GM19043 (cell line): ENCODE data around the gene CRYBG1.
A peak's percentile ranks its signal among the peaks of the same experiment; 100 is the strongest.

ENCODE experiments used
- ATAC-seq: cut with Tn5 transposase; IDR thresholded peaks from one replicate; pipeline ENCODE4 v1.9.1; 2021; ENCODE audit warnings: low read depth; ENCODE audit not compliant: unreplicated experiment

Gene CRYBG1

DNA sequence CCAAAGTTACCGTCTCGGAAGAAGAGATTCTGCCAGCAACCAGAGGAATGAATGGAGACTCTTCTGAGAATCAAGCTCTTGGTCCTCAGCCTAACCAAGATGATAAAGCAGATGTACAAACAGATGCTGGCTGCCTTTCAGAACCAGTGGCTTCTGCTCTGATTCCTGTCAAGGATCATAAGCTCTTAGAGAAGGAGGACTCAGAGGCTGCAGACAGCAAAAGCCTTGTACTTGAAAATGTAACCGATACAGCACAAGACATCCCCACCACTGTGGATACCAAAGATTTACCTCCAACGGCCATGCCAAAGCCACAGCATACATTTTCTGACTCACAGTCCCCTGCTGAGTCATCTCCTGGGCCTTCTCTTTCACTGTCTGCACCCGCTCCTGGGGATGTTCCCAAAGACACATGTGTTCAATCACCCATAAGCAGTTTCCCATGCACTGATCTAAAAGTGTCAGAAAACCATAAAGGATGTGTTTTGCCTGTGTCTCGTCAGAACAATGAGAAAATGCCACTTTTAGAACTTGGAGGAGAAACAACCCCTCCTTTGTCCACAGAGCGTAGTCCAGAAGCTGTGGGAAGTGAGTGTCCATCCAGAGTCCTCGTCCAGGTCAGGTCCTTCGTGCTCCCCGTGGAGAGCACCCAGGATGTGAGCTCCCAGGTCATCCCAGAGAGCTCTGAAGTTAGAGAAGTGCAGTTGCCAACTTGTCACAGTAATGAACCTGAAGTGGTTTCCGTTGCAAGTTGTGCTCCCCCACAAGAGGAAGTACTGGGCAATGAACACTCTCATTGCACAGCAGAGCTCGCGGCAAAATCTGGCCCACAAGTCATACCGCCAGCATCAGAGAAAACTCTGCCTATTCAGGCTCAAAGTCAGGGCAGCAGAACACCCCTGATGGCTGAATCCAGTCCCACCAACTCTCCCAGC lies 159.2 kb downstream of the CRYBG1 start:
- peak; percentile 50 for ATAC-seq

DNA sequence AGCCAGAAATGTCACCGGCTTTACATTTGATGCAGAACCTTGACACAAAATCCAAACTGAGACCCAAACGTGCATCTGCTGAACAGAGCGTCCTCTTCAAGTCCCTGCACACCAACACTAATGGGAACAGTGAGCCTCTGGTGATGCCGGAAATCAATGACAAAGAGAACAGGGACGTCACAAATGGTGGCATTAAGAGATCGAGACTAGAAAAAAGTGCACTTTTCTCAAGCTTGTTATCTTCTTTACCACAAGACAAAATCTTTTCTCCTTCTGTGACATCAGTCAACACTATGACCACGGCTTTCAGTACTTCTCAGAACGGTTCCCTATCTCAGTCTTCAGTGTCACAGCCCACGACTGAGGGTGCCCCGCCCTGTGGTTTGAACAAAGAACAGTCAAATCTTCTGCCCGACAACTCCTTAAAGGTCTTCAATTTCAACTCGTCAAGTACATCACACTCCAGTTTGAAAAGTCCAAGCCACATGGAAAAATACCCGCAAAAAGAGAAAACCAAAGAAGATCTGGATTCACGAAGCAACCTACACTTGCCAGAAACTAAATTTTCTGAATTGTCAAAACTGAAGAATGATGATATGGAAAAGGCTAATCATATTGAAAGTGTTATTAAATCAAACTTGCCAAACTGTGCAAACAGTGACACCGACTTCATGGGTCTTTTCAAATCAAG lies 160.3 kb downstream of the CRYBG1 start:
- peak; percentile 53 for ATAC-seq

DNA sequence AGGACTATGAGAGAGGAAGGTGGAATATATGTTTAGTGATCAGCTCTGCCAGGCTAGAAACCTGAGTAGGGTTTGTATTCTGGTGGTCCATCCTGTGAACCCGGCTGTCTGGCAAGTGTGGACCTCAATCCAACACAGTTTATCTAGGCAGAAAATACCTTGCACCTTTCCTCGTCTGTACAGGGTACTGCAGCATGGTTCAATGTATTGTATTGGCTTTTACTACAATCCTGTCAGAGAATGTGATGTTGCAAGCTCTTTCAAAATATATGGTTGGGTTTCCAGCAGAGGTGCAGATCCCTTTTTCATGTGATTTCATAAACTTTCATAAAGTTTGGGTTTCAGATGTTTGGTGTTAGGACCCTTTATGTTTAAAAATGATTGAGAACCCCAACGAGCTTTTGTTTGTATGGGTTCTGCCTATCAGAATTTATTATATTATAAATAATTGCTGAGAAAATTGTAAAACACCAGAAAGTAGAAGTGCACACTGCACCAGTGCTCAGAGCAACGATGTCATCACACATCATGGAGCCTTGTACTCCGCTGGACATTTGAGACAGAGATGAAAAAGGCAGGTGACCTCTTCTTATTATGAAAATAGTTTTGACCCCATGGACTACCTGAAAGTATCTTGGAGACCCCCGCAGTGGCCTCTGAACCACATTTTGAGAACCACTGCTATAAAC lies 162.2 kb downstream of the CRYBG1 start:
- no peak for ATAC-seq

DNA sequence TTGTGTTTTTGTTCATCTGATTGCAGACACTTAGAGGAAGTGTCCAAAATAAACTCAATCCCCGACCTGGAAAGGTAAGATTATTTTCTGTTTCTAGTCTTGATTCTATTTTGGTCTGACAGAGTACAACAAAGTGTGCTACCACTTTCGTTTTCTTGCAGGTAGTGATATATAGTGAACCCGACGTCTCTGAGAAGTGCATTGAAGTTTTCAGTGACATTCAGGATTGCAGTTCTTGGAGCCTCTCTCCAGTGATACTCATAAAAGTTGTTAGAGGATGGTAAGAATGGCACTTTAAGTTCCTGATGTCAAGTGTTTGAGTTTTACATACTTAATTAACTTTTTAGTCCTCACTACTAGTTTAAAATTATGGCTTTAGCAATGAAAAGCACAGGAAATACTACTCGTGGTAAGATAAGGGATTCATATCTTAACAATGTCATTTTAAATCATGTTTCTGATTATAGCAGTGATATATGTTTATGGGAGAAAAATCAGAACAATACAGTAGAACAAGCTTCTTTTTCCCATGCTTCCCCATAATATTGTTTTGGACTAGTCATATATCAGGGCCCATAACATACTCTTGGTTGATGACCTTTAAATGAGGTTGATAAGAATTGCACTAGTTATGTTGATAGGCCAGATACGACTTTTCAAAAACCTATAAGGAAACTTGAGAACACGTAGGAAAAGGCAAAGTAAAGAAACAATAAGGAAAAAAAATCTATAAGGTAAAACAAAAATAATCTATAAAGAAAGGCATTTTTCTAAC lies 164.8 kb downstream of the CRYBG1 start:
- peak; percentile 44 for ATAC-seq

DNA sequence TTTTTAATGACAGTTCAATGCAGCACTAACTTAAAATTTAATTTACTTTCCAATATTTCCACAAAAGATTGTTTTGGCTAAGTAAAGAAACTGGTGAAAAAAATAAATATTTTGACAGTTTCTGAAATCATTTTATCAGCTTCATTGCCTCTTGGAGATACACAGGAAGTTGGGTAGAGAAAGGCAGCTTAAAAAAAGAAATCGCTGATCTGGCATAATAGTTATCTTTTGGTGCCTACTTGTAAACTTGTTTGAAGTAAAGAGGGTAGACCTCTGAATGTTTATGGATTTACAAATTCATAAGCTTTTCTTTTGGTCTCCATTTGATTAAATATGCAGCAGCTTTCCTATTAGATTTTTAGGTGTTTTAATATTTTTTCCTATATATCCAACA lies 165.4 kb downstream of the CRYBG1 start:
- ATAC-seq: no peak

DNA sequence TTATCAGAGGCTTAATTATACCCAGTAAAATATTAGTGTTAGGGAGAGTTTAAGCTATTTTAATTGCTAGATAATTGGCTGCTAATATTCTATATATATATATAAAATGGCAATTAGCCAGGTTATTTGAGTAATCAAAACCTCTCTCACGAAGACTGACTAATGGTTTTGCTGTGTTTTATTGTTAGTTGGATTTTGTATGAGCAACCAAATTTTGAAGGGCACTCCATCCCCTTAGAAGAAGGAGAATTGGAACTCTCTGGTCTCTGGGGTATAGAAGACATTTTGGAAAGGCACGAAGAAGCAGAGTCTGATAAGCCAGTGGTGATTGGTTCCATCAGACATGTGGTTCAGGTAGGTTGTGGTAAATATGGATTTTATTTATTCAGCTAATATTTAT lies 166.6 kb downstream of the CRYBG1 start:
- ATAC-seq: no peak

DNA sequence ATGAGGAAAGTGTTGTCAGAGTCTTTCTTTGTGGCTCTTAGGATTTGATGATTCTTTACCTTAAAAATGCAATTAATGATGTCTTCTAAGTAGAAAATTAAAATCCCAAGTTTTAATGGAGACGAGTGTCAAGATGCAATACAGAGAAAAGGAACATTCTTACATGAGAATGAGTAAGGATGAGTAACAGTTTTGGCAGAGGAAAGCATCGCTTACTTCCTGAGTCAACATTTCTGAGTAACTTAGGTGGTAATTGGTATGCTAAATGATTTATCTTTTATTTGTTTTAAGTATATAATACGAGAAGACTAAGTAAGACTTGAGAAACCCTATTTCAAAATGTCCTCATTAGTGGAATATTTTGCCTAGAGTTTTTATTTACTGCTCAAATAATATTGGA lies 167.5 kb downstream of the CRYBG1 start:
- ATAC-seq: no peak

DNA sequence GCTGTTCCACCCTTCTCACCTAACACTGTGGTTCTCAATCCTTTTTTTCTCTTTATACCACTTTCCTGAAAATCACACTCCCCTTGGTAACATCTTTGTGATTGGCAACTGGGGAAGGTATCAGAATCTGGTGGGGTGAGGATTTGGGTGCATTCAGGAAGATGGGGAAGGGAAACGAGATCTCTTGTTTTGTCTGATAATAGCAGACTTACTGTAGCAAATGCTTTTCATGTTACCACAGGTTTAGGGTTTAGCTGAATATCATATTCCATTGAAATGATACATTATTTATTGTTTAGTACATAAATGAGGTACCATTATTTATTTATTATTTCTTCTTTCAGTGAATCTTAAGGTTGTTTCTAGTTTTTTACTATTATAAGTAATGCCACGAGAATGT lies 168.0 kb downstream of the CRYBG1 start:
- no peak for ATAC-seq

DNA sequence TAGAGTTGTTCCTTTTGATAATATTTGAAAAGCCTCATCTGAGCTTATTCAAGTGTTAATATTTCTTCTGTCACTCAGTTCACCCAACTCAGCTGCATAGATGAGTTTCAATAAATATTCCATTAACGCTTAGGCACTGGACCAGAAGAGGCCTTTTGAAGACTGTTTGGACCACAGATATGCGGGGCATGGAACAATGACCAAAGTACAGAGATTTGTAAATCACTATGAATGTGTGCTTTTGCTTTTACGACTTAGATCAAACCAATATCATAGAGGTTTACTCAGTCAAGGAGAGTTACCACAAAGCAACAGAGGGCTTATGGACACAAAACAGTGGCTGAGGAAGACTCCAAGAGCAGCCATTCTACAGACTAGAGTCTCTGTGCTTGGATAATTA lies 168.9 kb downstream of the CRYBG1 start:
- no peak for ATAC-seq

DNA sequence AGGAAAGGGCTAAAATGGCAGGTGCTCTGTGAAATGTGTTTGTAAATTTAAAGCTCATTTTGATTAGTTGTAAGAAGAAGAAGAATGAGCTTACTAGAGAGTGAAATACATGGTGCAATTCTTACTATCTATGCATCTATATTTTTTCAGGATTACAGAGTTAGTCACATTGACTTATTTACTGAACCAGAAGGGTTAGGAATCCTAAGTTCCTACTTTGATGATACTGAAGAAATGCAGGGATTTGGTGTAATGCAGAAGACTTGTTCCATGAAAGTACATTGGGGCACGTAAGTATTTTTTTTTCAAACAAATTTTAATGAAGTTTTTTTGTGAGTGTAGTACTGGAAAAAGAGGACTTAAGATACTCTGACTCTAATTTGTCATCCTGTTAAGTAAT lies 169.5 kb downstream of the CRYBG1 start:
- no peak for ATAC-seq

DNA sequence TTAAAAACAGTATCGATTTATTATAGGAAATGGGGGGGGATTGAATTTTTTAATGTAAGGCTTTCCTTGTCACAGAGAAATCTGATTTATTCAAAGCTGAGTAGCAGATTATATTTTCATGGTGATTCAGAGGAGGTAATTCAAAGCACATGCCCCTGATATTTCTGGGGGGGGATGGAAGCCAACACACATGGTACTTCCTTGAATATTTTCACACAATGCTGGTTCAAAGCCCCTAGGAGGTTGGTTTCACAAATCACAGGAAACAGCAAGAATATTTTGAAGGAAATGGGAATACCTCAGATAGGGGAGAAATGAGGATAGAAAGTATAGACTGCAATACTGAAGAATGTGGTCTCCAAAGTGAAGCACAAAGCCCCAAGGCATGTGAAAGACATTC lies 170.0 kb downstream of the CRYBG1 start:
- no peak for ATAC-seq

DNA sequence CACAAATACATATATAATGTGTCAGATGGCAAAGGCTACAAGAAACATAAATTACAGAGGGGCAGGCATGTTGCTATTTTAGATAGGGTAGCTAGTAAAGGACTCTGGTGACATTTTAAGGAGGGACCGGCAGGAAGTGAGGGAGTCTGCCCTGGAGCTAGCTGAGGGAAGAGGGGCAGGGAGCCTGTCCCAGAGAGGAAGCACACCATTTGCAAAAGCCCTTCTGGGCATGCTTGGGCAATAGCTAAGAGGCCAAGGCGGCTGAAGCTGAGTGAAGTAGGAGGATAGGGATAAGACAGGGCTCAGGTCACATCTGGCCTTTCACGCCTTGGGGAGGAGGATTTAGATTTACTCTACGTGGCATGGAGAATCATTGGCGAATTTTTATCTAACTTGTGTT lies 172.5 kb downstream of the CRYBG1 start:
- no peak for ATAC-seq

DNA sequence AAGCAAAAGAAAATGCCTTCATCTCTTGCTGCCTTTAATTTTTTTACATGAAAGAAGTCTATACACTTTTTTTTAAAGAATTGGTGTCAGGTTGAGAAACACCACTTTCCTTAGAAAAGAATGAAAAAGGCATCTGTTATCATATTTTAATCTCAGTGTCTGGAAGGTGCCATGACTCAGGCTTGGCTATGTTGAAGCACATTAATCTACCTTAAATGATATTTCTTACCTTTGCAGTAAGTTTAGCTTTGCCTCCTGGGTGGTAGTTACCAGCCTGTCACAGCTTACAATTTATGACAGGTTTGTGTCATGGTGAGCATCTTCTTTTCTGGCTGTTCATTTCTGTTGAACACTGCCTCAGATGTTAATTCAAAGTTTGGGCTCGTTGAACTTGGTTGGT lies 173.5 kb downstream of the CRYBG1 start:
- no peak for ATAC-seq

DNA sequence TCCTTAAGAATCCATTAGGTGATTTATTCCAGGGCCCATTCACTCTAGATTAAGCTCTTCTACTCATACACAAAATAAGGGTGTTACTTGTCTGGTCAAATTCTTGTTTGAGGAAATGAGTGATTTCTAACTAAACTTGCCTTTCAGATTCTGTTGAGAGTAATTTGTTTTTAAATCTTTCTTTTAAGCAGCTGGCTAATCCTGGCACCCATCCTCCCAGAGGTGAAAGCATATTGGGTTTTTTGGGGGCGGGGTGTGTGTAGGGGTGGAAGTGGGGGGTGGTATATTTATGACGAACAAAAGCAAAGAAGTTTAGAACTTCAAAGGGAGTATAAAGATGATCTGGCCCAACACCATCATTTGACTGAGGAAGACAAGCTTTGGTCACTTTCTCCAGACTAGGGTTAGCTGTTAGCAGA lies 174.1 kb downstream of the CRYBG1 start:
- ATAC-seq: no peak

DNA sequence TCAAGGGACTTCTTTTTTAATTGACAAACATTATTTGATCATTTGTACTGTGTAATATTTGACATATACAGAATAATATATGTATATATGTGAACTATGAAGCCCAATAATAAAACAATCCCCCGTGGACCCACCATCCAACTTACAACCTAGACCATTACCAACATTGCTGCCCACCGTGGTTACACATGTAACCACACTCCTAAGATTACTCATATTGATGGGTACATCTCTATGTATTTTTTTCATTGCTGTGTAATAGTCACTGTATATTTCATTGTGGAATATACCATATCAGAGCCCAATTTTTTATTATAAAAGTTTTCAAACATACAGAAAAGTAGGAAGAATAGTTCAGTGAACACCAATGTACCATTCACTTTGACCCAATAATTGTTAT lies 174.5 kb downstream of the CRYBG1 start:
- no peak for ATAC-seq

DNA sequence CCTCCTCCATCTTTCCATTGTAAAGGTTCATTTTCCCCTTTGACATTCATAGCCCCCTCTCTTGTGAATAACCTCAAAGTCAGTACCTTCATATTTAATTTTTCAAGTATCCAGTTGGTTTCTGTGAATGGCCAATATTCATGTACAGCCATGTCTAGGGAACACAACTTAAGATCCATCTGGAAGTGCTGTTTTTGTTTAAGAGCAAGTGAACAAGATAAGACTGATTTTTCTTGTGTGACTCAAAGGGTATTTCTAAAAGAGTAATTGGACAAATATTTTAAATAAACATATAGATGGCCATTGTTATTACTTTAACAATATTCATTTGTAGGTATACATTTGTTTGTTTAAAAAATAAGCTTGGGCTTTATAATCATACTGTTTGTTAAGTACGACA lies 175.8 kb downstream of the CRYBG1 start:
- no peak for ATAC-seq

DNA sequence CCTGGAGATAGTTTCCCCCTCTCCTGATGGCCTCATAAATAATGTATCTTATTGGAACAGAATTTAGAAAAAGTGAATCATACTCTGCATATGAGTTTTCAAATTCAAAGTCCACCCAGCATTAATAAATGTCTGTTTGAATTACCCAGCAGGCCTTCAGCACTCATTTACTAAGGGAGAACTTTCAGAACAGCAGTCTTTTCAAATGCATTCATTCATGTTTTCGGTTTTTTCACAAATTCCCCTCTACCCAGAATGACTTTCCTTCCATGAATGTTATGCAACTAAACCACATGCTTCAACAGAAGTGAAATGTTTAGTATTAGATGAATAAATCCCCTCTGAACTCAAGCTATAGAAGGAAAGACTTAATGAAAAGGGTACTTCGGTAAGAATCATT lies 176.3 kb downstream of the CRYBG1 start:
- ATAC-seq: no peak

DNA sequence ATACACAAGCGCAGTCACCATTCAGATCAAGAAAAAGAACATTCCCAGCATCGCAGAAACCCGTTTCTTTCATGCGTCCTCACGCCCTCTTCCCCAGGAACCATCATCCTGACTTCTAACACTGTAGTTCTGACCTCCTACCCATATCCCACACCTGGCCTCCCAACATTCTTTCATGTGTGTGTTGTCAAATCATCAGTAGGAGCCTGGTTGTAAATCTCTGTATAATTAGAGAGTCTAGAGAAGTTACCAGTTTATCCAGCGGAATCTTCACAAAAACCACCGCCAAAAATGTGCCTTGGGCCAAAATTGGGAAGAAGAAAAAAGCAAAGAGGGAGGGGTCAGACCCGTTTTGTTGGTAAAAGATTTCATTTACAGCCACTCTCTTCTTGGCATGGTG lies 177.1 kb downstream of the CRYBG1 start:
- no peak for ATAC-seq

DNA sequence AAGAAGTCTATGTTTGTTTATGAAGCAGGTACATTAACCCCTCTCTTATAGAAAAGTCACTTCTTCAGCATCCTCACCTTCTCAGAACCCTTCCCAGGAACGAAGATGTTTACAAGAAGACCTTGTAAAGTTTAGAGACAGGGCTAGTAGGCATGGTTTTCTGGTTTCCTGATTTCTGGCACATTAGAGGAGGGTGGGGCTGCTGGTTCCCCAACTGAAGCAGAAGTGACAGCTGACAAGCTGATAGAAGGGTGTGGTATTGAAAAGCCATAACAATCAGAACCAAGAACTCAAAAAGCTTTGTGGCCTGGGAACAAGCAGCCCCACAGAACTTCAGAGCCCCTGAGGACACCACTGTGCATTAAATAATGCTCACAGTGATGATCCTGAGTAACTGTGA lies 177.6 kb downstream of the CRYBG1 start:
- ATAC-seq: no peak

DNA sequence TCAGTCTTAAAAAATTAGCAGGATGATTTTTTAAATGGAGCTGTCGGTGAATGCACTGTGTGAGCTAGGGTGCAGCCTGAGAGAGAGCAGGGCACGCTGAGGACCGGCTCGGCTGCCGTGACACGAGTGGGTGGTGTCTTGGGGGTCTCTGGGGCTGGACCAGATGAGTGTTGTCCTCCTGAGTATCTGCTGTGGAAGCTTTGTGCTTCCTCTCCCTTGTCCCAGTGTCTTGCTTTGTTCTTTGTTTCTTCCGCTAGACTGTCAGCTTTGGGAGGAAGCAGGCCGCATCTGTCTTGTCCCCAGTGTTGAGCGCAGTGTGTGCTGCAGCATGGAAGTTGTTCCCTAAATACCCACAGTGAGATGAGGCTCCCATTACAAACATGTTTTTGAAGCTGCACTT lies 179.4 kb downstream of the CRYBG1 start:
- ATAC-seq: no peak

DNA sequence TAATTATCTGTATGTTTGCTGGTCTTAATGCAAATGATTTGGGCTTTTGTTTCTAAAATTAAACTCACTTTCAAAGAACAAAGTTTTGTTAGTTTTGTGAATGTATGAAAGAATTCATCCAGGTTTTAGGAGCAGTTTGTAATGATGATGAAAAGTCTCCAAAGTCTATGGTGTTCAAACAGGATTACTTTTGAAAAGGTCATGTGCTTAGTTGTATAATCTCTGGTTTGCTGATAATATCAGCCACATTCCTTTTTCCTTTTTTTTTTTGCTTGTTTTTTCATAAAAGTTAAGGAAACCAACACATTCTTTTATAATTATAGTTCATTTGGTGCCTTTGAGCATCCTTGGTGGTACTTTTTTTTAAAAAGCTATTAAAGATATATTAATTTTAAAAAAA lies 179.9 kb downstream of the CRYBG1 start:
- no peak for ATAC-seq
